HG02870 (cell line): ENCODE results near the gene TNFAIP8.

Experiments used
- ATAC-seq: cut with Tn5 transposase; IDR thresholded peaks from one replicate; pipeline ENCODE4 v1.9.1; 2021; ENCODE audit warnings: mild to moderate bottlenecking, moderate library complexity; ENCODE audit not compliant: unreplicated experiment

The TNFAIP8 gene

GRCh38 chr5:119345861-119346260, 10.0 kb upstream of the TNFAIP8 start:
- ATAC-seq: no peak

DNA sequence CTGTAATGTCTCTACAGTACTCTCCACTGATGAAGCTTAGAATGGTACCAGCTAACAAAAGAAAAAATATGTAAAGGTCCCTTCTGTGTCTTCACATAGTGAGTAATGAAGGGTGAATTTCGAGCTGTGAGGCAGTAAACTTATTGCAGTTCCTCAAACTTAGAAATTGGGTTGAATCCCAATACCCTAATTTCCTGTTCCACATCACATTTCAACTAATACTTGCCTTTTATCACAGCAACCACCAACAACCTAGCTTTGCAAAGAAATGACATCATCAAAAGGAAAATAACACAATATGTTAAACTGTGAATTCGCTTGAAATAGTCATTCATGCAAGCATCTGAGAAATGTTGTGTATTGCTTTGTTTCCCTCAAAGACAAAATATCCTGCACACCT, 9.4 kb upstream of the TNFAIP8 start:
- no peak for ATAC-seq

- no peak for ATAC-seq
Measured at GRCh38 chr5:119347574-119347973, 8.2 kb upstream of the TNFAIP8 start.

DNA sequence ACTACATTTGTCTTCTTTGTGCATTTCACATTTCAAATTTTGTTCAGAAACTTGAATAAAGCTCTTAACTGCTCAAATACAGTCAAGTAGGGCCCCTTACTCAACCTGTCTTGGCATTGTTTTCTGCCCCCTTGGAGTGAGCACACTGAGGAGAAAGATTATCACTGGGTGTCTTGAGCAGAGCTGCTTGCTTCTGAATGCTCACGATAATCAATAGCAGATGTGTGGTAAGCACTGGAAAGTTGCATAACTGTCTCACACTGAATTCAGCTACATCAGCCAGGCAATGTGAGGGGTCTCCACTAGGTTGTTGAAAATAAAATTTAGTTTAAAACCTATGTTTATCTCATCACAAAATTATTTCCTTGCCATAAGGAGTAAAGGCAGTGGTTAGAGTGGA, 7.8 kb upstream of the TNFAIP8 start:
- ATAC-seq: no peak

DNA sequence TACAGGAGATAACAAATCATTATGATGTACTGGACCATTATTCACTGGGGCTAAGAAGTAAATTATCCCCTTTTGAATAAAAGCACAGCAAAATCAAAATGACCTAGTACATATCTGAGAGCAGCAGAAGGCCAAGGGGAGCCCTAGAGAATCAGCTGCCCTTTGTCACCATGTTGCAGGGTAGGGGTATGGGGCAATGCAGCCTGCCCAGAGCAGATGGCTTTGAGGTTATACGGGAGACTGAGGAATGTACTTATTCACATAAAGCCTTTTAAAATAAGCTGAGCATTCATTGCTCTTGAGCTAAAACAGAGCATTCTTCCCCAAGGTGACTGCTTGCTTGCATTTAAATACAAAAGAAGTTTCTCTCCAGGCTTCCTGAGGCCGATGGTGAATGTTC, 2.6 kb upstream of the TNFAIP8 start:
- ATAC-seq: no peak

DNA sequence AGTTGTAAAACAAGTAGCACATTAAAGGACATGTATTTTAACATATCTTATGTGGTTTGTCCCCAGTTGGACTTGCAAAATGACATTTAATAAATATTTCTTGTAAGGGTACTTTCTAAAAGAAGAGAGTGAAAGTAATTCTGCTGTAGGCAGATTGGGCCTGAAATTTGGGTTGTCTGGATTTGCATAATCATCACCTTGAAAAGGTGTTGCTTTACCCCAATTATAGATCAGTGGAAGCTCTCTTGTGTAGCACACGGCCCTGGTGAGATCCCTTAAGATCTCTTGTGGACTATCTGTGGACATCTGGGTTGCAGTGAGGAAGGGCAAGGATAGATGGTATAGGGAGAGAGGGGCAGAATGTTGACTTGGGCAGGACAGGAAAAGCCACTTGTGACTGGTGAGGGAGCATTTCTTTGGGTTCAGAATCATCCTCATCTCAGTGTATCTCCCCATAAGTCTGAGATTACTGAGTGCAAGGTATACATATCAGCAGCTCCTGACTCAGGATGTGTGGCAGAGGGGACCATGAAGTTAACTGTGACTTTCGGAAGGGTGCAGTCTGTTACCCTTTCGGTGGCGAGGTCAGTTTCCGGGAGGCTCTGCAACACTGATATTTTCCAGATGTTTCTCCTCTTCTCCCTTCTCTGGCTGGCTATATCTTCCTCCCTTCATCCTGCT, 2.0 kb upstream of the TNFAIP8 start:
- ATAC-seq: peak; percentile 53

- no peak for ATAC-seq
Measured at GRCh38 chr5:119354537-119355243, 1.1 kb upstream of the TNFAIP8 start.

DNA sequence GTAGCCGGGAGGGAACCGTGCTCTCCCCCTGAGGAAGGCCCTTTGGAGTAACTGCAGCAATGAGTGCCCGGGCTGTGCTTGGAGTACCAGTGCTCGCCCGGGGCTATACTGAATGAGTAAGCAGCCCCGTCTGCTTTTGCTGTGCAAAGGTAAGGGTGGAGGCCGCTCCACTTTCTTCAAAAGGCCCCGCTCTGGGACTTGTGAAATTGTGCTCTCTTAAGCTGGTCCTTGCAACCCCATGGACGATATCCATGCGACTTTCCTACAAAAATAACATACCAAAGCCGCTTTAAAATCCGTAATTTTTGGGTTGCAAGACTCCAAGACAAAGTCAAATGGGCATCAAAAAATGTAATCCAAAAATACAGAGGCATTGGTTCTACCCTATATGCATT, 578 bp upstream of the TNFAIP8 start:
- peak; percentile 21 for ATAC-seq

DNA sequence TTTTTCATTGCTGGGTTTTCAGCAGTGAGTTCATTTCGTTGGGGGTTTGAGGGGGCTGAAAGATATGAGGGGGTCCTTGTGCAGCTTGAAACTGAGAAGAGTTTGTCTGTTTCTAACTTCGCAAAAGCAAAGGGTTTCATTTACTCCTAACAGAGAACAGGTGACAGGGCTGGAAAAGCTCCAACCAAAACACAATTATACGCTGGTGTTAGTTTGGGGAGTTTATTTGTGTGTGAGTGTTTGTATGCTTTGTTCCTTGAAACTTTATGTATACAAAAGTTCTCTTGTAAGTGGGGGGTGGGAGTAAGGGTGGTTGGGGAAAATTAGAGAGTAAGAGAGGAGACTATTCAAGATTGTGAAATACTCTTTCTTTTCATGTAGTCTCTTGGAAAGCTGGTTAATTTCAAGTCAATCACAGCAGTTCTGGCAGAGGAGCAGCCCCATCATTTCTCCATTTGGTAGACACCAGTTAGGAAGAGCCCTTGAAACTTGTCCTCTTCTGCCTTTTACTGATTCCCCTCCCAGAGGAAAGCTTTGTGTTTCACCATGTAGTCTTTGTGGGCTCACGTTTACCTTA, 881 bp downstream of the TNFAIP8 start:
- ATAC-seq: no peak

DNA sequence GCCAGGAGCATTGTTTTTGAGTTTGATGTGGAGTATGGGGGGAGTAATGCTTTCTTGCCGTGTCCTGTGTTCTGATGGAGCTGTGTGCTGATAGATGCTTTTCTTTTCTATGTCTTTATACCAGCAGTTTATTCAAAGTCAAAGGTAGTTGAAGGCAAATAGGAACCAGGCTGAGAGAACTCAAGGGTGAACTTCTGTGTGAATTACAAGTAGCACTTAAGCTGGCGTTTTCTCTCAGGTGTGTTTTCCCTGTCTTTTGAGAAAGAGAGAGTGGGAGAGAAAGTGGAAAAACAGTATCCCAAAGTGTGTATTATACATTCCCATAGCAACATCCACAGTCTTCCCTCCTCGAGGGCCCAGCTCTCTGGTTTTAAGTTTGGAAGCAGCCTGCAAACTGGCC, 1.5 kb downstream of the TNFAIP8 start:
- no peak for ATAC-seq

- ATAC-seq: no peak
Measured at GRCh38 chr5:119357808-119358529, 2.1 kb downstream of the TNFAIP8 start.

DNA sequence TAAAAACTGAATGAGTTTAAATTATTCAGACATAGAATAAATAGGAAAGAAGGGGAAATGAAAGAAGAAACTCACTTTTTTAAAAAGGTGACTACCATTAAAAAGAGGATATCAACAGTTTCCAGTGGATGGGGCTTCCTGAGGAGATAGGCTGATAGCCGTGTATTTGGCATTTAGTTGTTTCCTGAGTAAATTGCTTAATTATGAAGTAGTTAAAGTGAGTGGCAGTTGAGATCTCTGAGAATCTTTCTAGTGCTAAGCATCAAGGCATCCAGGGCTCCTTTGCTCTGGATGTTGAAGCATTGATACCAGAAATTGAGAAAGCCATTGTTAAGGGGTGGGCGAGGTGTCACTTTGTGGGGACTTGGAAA, 2.7 kb downstream of the TNFAIP8 start:
- no peak for ATAC-seq

DNA sequence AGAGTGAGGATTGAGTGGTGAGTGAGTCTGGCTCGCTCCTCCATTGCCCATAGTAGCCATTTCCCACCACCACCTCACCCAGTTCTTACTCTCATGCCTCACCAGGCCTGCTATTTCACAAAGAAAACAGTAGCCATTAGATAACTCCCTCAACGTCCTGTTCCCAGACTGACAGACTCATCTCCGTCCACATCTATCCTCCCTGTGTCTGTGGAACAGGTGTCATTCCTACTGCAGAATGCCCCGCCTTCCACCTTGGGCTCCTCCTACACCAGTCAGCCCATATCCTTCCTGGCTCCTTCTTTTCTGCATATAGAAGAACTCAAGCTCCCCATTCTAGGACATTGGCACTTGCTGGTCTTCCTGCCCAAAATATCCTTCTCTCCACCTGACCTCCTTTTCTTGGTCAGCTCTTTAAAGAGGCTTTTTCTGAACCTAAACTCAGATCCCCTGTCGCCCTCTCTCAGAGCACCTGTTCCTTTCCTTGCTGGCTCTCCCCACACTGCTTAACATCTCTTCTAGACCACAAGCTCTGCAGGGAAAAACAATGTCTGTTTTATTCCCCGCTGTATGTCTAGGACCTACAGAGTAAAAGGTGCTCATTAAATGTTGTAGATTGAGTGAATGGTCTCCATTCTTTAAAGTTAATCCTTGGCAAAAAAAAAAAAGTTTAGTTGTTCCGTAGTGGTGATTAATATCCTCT, 3.2 kb downstream of the TNFAIP8 start:
- ATAC-seq: no peak

DNA sequence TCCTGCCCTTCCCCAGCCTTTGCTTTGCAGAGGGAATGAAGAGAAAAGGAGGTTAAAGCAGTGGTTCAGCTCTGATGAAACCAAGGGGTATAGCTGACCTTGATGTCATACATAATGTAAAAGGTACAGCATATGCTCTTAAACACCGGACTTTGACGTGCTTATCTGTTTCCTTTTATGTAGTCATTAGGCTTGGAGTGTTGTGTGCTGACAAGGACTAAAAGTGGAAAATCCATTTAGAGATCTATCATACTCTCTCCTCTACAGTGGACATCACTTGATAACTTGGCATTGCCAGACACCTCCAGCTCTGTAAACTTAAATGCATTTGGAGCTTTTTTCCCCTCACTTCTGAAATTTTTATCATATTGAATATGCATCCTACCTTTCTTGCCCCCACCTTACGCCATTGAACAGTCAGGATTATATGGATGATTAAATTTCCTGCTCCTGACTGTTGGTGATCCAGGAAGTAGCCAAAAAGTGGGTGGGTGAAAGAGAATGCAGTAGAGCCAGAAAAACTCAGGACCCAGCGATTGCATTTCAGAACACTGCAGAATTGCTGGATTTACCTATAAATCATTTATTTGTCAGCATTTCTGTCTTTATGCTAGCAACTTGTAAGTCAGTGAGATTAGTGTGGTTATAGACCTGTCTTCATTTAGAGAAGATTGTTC, 4.1 kb downstream of the TNFAIP8 start:
- no peak for ATAC-seq

GRCh38 chr5:119360905-119361593, 5.2 kb downstream of the TNFAIP8 start:
- no peak for ATAC-seq

- no peak for ATAC-seq
Measured at GRCh38 chr5:119361594-119362125, 5.8 kb downstream of the TNFAIP8 start.

GRCh38 chr5:119362714-119363113, 6.9 kb downstream of the TNFAIP8 start:
- no peak for ATAC-seq

DNA sequence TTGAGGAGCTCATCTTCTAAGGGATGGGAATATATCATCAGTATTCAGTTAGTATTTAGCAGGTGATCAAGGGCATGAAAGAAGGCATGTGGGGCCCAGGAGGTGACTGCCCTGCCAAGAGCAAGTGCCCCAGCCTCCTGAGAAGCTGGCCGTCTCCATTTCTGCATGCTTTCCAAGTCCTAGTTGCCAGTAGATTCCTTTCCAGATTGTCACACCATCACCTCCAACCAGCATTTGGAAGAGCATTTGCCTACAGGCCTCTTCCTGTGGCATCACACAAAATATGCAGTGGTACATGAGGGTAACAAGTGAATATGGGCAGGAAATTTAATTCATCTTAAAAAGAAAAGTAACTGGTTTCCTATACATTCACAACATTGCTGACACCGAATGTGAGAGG, 7.5 kb downstream of the TNFAIP8 start:
- no peak for ATAC-seq

DNA sequence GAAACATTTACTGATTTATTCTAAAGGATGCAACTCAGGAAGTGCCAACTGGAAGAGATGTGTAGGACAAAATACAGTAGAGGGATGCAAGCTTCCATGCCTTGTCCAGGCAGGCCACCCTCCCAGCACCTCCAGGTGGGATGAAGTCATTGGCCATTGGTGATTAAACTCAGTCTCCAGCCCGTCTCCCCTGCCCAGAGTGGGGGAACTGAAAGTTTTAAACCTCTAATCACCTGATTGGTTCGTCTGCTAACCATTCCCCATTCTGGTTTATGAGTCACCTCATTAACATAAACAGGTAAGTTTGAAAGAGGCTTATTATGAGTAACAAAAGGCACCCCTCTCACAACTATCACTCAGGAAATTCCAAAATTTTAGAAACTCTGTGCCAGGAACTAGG, 8.1 kb downstream of the TNFAIP8 start:
- peak; percentile 30 for ATAC-seq
